HepG2 (cell line): ENCODE measurements around the gene TMCO2. TPM values are rescaled to one million over a fixed set of nuclear protein-coding genes. Genes with fewer than 3 reads are reported as not detected.

ENCODE experiments used
- HES4 ChIP-seq: sonication (generic); formaldehyde crosslinking; IDR thresholded peaks from 2 replicates; pipeline ENCODE4 v1.9.0; 2021; ENCODE audit warnings: mild to moderate bottlenecking, missing genetic modification reagents, borderline replicate concordance
- SMAD3 ChIP-seq: sonication (generic); formaldehyde crosslinking; IDR thresholded peaks from 2 replicates; pipeline ENCODE4 v1.4.0; 2020; ENCODE audit warnings: missing genetic modification reagents
- SP140L ChIP-seq: sonication (generic); formaldehyde crosslinking; IDR thresholded peaks from 2 replicates; pipeline ENCODE4 v1.4.0; 2020; ENCODE audit warnings: missing genetic modification reagents, borderline replicate concordance
- ZHX2 ChIP-seq, 2 experiments: sonication (generic) in 1 of 2; formaldehyde crosslinking in 1 of 2; IDR thresholded peaks; 2 replicates each; pipeline versions ENCODE4 v1.6.1 to v1.9.0; 2014 to 2022; ENCODE audit warnings: antibody characterized with exemption in 1 of 2, borderline replicate concordance in 1 of 2, inconsistent platforms in 1 of 2, low read depth in 1 of 2, missing genetic modification reagents in 1 of 2
- ZNF292 ChIP-seq: sonication (generic); formaldehyde crosslinking; IDR thresholded peaks from 2 replicates; pipeline ENCODE4 v1.8.1; 2022; ENCODE audit warnings: mild to moderate bottlenecking, low read depth, missing genetic modification reagents, borderline replicate concordance
- ZNF564 ChIP-seq: sonication (generic); formaldehyde crosslinking; IDR thresholded peaks from 2 replicates; pipeline ENCODE4 v1.8.1; 2023; ENCODE audit warnings: mild to moderate bottlenecking, missing genetic modification reagents
- ZNF609 ChIP-seq: sonication (generic); formaldehyde crosslinking; IDR thresholded peaks from 2 replicates; pipeline ENCODE4 v1.4.0; 2020; ENCODE audit warnings: mild to moderate bottlenecking, missing genetic modification reagents, borderline replicate concordance
- ZNF878 ChIP-seq: sonication (generic); formaldehyde crosslinking; IDR thresholded peaks from 2 replicates; pipeline ENCODE4 v1.8.1; 2023; ENCODE audit warnings: mild to moderate bottlenecking, missing genetic modification reagents, moderate library complexity
- polyA plus RNA-seq, 8 experiments: library from polyadenylated mRNA; depleted of rRNA in 3 of 8; stranded (reverse) in 7 of 8; unstranded in 1 of 8; fragments of >200 nt; fragmentation: Illumina TruSeq in 4 of 8; extraction: Trizol in 4 of 8; gene quantifications; 2 replicates each; pipeline versions ENCODE4 v1.2.1 to v1.2.3, GENCODE V29; 2011 to 2016; ENCODE audit warnings: low read depth in 4 of 8, missing spikeins in 1 of 8, mixed read lengths in 1 of 8; ENCODE audit not compliant: insufficient read depth in 1 of 8
- total RNA-seq, 5 experiments: library from RNA; depleted of rRNA; stranded (reverse); fragments of >200 nt; fragmentation: Illumina TruSeq; extraction: Trizol; gene quantifications; 2 replicates each; pipeline ENCODE4 v1.2.3, GENCODE V29; 2016; ENCODE audit warnings: low read depth in 1 of 5
- TF ChIP-seq, protein P1 (sequence below): sonication (generic); formaldehyde crosslinking; IDR thresholded peaks from 2 replicates; pipeline ENCODE4 v1.8.0; 2022; ENCODE audit warnings: missing genetic modification reagents, low read depth, mild to moderate bottlenecking, borderline replicate concordance
- TF ChIP-seq, protein P2 (sequence below): sonication (generic); formaldehyde crosslinking; IDR thresholded peaks from 2 replicates; pipeline ENCODE4 v1.5.1; 2020; ENCODE audit warnings: missing genetic modification reagents, mild to moderate bottlenecking, borderline replicate concordance

The TMCO2 gene
- total and polyA plus RNA-seq, 2 of the 13 experiments (the other 11 are each of a cell fraction or from before 2014, with no cell fraction given) = not detected

GRCh38 chr1:40257688-40258444, 10.1 kb downstream of the TMCO2 start, which contains the start of gene ZMPSTE24 (continued):
- TF ChIP-seq, protein P1, sequence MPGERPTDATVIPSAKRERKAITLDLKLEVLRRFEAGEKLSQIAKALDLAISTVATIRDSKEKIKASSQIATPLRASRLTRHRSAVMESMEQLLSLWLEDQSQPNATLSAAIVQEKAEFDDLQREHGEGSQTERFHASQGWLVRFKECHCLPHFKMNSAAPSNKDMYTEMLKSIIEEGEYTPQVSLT (CRISPR knock-in tag) = no peak; the same call in 1 of the 2 replicates
- peak; percentile 80; the same call in 1 of the 2 replicates for TF ChIP-seq ZNF878 (CRISPR knock-in tag)
- TF ChIP-seq, protein P2, sequence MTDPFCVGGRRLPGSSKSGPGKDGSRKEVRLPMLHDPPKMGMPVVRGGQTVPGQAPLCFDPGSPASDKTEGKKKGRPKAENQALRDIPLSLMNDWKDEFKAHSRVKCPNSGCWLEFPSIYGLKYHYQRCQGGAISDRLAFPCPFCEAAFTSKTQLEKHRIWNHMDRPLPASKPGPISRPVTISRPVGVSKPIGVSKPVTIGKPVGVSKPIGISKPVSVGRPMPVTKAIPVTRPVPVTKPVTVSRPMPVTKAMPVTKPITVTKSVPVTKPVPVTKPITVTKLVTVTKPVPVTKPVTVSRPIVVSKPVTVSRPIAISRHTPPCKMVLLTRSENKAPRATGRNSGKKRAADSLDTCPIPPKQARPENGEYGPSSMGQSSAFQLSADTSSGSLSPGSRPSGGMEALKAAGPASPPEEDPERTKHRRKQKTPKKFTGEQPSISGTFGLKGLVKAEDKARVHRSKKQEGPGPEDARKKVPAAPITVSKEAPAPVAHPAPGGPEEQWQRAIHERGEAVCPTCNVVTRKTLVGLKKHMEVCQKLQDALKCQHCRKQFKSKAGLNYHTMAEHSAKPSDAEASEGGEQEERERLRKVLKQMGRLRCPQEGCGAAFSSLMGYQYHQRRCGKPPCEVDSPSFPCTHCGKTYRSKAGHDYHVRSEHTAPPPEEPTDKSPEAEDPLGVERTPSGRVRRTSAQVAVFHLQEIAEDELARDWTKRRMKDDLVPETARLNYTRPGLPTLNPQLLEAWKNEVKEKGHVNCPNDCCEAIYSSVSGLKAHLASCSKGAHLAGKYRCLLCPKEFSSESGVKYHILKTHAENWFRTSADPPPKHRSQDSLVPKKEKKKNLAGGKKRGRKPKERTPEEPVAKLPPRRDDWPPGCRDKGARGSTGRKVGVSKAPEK (CRISPR knock-in tag) = peak; percentile 82
- peak; percentile 66; the same call in 1 of the 2 replicates for TF ChIP-seq SP140L (CRISPR knock-in tag)
- TF ChIP-seq ZHX2 (IDR thresholded peaks at IDR 0.05; ENCODE audit: low read depth) = peak; percentile 84
- no peak for TF ChIP-seq ZHX2 (CRISPR knock-in tag; IDR thresholded peaks at IDR 0.05; ENCODE audit: borderline replicate concordance)
- TF ChIP-seq ZNF609 (CRISPR knock-in tag) = peak; percentile 75
- peak; percentile 20; the same call in 1 of the 2 replicates for TF ChIP-seq SMAD3
- TF ChIP-seq ZNF292 (CRISPR knock-in tag) = peak; percentile 83
- TF ChIP-seq HES4 = peak; percentile 68; the same call in 1 of the 2 replicates
- peak; percentile 32; the same call in 1 of the 2 replicates for TF ChIP-seq ZNF564 (CRISPR knock-in tag)
